ENCODE data around the gene COL6A3. TPM values are rescaled to one million over a fixed set of nuclear protein-coding genes. Genes with fewer than 3 reads are reported as not detected.
A peak's percentile ranks its signal among the peaks of the same experiment; 100 is the strongest.

The COL6A3 gene
- polyA plus RNA-seq, 3 donors = not detected

DNA sequence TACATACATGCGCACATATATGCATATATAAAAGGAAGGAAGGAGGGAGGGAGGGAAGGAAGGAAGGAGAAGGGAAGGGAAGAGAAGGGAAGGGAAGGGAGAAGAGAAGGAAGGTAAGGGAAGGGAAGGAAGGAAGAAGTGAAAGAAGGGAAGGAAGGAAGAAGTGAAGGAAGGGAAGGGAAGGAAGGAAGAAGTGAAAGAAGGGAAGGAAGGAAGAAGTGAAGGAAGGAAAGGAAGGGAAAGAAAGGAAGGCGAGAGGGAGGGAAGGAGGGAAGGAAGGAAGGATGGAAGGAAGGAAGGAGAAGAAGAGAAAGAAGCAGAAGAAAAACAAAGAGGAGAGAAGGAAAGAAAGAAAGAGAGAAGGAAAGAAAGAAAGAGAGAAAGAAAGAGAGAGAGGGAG, 16.9 kb downstream of the COL6A3 start:
- Histone ChIP-seq H3K4me2 (replicated peaks; ENCODE audit: extremely low read depth, low read length, poor library complexity, severe bottlenecking) (no peak overlapping the region), H4K20me1 (ENCODE audit: insufficient read depth, low read length) (no peaks in the 10 kb centered on the region), H3K36me3 (replicated peaks in 1 of 2; ENCODE audit: control insufficient read depth in 1 of 2, insufficient read depth in 2 of 2, low read length in 2 of 2) (no peaks in the 10 kb centered on the region), H3K9ac (ENCODE audit: insufficient read depth, low read length, poor library complexity, severe bottlenecking) (no peak overlapping the region), H3K9me3 (replicated peaks in 1 of 2; ENCODE audit: control insufficient read depth in 1 of 2, insufficient read depth in 1 of 2, low read length in 2 of 2) (no peaks in the 10 kb centered on the region), H2AFZ (ENCODE audit: insufficient read depth, low read depth, low read length, poor library complexity, severe bottlenecking) (no peak overlapping the region), H3K4me3 (replicated peaks in 1 of 3; ENCODE audit: low read depth in 2 of 3, low read length in 3 of 3) (no peak overlapping the region), H3K79me2 (ENCODE audit: insufficient read depth, low read length) (no peaks in the 10 kb centered on the region), H3K4me1 (ENCODE audit: control insufficient read depth in 1 of 2, insufficient read depth in 2 of 2, low read length in 2 of 2) (no peaks in the 10 kb centered on the region), H3K27ac (ENCODE audit: low read depth in 1 of 2, low read length in 2 of 2) (no peak overlapping the region), H3K27me3 (ENCODE audit: control insufficient read depth in 2 of 2, insufficient read depth in 2 of 2, low read length in 2 of 2) (peaks cover 0 to 2% of the 10 kb centered on the region in 2 donors)
- intact Hi-C loops (cut with micrococcal nuclease) = no loop called here
- Mint-ChIP-seq H3K4me3 (peak overlapping the region in 1 of 2 donors; percentile 33), H3K9me3 (peaks cover 0 to 1% (median 0%) of the 10 kb centered on the region in 7 donors), H3K4me1 (no peaks in the 10 kb centered on the region), H3K27me3 (ENCODE audit: low read depth in 3 of 3) (peaks cover 1 to 13% (median 10%) of the 10 kb centered on the region in 3 donors), H3K27ac (no peak overlapping the region), H3K36me3 (no peaks in the 10 kb centered on the region)
- TF ChIP-seq, protein P1, sequence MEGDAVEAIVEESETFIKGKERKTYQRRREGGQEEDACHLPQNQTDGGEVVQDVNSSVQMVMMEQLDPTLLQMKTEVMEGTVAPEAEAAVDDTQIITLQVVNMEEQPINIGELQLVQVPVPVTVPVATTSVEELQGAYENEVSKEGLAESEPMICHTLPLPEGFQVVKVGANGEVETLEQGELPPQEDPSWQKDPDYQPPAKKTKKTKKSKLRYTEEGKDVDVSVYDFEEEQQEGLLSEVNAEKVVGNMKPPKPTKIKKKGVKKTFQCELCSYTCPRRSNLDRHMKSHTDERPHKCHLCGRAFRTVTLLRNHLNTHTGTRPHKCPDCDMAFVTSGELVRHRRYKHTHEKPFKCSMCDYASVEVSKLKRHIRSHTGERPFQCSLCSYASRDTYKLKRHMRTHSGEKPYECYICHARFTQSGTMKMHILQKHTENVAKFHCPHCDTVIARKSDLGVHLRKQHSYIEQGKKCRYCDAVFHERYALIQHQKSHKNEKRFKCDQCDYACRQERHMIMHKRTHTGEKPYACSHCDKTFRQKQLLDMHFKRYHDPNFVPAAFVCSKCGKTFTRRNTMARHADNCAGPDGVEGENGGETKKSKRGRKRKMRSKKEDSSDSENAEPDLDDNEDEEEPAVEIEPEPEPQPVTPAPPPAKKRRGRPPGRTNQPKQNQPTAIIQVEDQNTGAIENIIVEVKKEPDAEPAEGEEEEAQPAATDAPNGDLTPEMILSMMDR (IDR thresholded peaks at IDR 0.05) = no peak
- whole genome bisulfite sequencing (ENCODE audit: insufficient coverage) = 76% methylated on average over 1 of the region's 2 CpGs
- no peak for DNase-seq

DNA sequence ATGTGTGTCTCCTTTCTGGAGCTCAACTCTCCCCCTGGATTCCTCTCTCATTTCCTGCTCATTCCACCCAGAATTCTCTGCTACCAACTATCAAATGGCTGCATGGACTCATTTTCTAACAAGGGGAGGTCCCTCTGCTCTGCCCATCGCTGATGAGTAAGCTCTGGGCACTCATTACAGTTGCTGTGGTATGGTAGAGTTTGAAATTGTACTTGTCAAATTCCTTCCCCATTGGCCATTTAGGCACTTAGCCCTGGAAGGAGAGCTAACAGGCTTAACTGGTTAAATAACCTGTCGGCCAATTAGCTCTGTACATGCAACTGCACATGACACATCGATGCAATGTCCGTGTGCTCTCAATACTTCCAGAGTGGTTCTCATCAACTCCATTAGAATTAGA, 20.4 kb downstream of the COL6A3 start:
- Histone ChIP-seq H3K79me2 (ENCODE audit: insufficient read depth, low read length) (no peaks in the 10 kb centered on the region), H3K9ac (ENCODE audit: insufficient read depth, low read length, poor library complexity, severe bottlenecking) (no peak overlapping the region), H2AFZ (ENCODE audit: insufficient read depth, low read depth, low read length, poor library complexity, severe bottlenecking) (no peak overlapping the region), H3K27me3 (ENCODE audit: control insufficient read depth in 2 of 2, insufficient read depth in 2 of 2, low read length in 2 of 2) (no peaks in the 10 kb centered on the region), H3K27ac (ENCODE audit: low read depth in 1 of 2, low read length in 2 of 2) (no peak overlapping the region), H3K4me1 (ENCODE audit: control insufficient read depth in 1 of 2, insufficient read depth in 2 of 2, low read length in 2 of 2) (no peaks in the 10 kb centered on the region), H4K20me1 (ENCODE audit: insufficient read depth, low read length) (no peaks in the 10 kb centered on the region), H3K36me3 (replicated peaks in 1 of 2; ENCODE audit: control insufficient read depth in 1 of 2, insufficient read depth in 2 of 2, low read length in 2 of 2) (no peaks in the 10 kb centered on the region), H3K4me2 (replicated peaks; ENCODE audit: extremely low read depth, low read length, poor library complexity, severe bottlenecking) (no peak overlapping the region), H3K9me3 (replicated peaks in 1 of 2; ENCODE audit: control insufficient read depth in 1 of 2, insufficient read depth in 1 of 2, low read length in 2 of 2) (no peaks in the 10 kb centered on the region), H3K4me3 (replicated peaks in 1 of 3; ENCODE audit: low read depth in 2 of 3, low read length in 3 of 3) (no peak overlapping the region)
- intact Hi-C loops (cut with micrococcal nuclease) = no loop called here
- Mint-ChIP-seq H3K27me3 (ENCODE audit: low read depth in 3 of 3) (peaks cover 1 to 11% (median 6%) of the 10 kb centered on the region in 3 donors), H3K4me3 (no peak overlapping the region), H3K27ac (no peak overlapping the region), H3K9me3 (peaks cover 0 to 1% (median 0%) of the 10 kb centered on the region in 7 donors), H3K4me1 (no peaks in the 10 kb centered on the region), H3K36me3 (no peaks in the 10 kb centered on the region)
- 100% methylated on average over 3 of the region's 4 CpGs for WGBS (ENCODE audit: insufficient coverage)
- DNase-seq = no peak
- TF ChIP-seq, protein P1 (IDR thresholded peaks at IDR 0.05) = no peak

Measured in CD14-positive monocyte (primary cell).